HepG2 (cell line): Measurements from ENCODE around the gene ZBTB46. TPM values are rescaled to one million over a fixed set of nuclear protein-coding genes. Genes with fewer than 3 reads are reported as not detected.

Experiments
- ARNTL ChIP-seq: sonication (generic); formaldehyde crosslinking; IDR thresholded peaks from 2 replicates; pipeline ENCODE4 v1.4.0; 2020; ENCODE audit warnings: mild to moderate bottlenecking, missing genetic modification reagents
- CEBPB ChIP-seq: IDR thresholded peaks from 2 replicates; pipeline ENCODE4 v1.6.1; 2011; ENCODE audit warnings: low read depth, low read length, improper control_type of control experiment, borderline replicate concordance
- CEBPG ChIP-seq: IDR thresholded peaks from 2 replicates; pipeline ENCODE4 v1.6.1; 2016
- GATAD2A ChIP-seq: IDR thresholded peaks from 2 replicates; pipeline ENCODE4 v1.6.1; 2016
- IKZF4 ChIP-seq: sonication (generic); formaldehyde crosslinking; IDR thresholded peaks from 2 replicates; pipeline ENCODE4 v1.5.1; 2020; ENCODE audit warnings: borderline replicate concordance, mild to moderate bottlenecking, low read depth, missing genetic modification reagents; ENCODE audit errors: not compliant biosample characterization
- MAZ ChIP-seq, 2 experiments: sonication (generic) in 1 of 2; formaldehyde crosslinking in 1 of 2; IDR thresholded peaks; 2 replicates each; pipeline versions ENCODE4 v1.5.0 to v1.6.1; 2012 to 2020; ENCODE audit warnings: low read depth in 2 of 2, mild to moderate bottlenecking in 2 of 2, borderline replicate concordance in 1 of 2, improper control_type of control experiment in 1 of 2, low read length in 1 of 2, missing genetic modification reagents in 1 of 2, moderate library complexity in 1 of 2
- POLR2A ChIP-seq, 2 experiments: IDR thresholded peaks; 2 replicates each; pipeline ENCODE4 v1.6.1; 2011; ENCODE audit warnings: low read depth in 2 of 2, low read length in 2 of 2, mild to moderate bottlenecking in 1 of 2, moderate library complexity in 1 of 2; ENCODE audit not compliant: insufficient read depth in 1 of 2
- RFXANK ChIP-seq: IDR thresholded peaks from 2 replicates; pipeline ENCODE4 v1.6.1; 2016
- RFXAP ChIP-seq: sonication (generic); formaldehyde crosslinking; IDR thresholded peaks from 2 replicates; pipeline ENCODE4 v1.4.0; 2020; ENCODE audit warnings: missing genetic modification reagents, borderline replicate concordance
- SMARCC2 ChIP-seq: fragments of 450-650 bp; IDR thresholded peaks from 2 replicates; pipeline ENCODE4 v1.6.1; 2017; ENCODE audit warnings: antibody characterized with exemption, mild to moderate bottlenecking
- SNRNP70 ChIP-seq: fragments of 200-400 bp; formaldehyde crosslinking; IDR thresholded peaks from 2 replicates; pipeline ENCODE4 v1.6.1; 2017; ENCODE audit warnings: mild to moderate bottlenecking, low read depth, low read length, moderate library complexity
- TOE1 ChIP-seq: sonication (generic); formaldehyde crosslinking; IDR thresholded peaks from 2 replicates; pipeline ENCODE4 v1.4.0; 2020; ENCODE audit warnings: mild to moderate bottlenecking, missing genetic modification reagents
- ZNF12 ChIP-seq: sonication (generic); formaldehyde crosslinking; IDR thresholded peaks from 2 replicates; pipeline ENCODE4 v1.5.0; 2020; ENCODE audit warnings: missing genetic modification reagents
- ZNF143 ChIP-seq: sonication (generic); formaldehyde crosslinking; IDR thresholded peaks from 2 replicates; pipeline ENCODE4 v1.4.0; 2020; ENCODE audit warnings: missing genetic modification reagents
- ZNF251 ChIP-seq: sonication (generic); formaldehyde crosslinking; IDR thresholded peaks from 2 replicates; pipeline ENCODE4 v1.9.0; 2021; ENCODE audit warnings: mild to moderate bottlenecking, missing genetic modification reagents
- ZNF703 ChIP-seq: sonication (generic); formaldehyde crosslinking; IDR thresholded peaks from 2 replicates; pipeline ENCODE4 v1.5.1; 2020; ENCODE audit warnings: missing genetic modification reagents, mild to moderate bottlenecking, moderate library complexity, borderline replicate concordance
- ZNF782 ChIP-seq: sonication (generic); formaldehyde crosslinking; IDR thresholded peaks from 2 replicates; pipeline ENCODE4 v1.4.0; 2020; ENCODE audit warnings: missing genetic modification reagents, mild to moderate bottlenecking, borderline replicate concordance
- polyA plus RNA-seq, 8 experiments: library from polyadenylated mRNA; depleted of rRNA in 3 of 8; stranded (reverse) in 7 of 8; unstranded in 1 of 8; fragments of >200 nt; fragmentation: Illumina TruSeq in 4 of 8; extraction: Trizol in 4 of 8; gene quantifications; 2 replicates each; pipeline versions ENCODE4 v1.2.1 to v1.2.3, GENCODE V29; 2011 to 2016; ENCODE audit warnings: low read depth in 4 of 8, missing spikeins in 1 of 8, mixed read lengths in 1 of 8; ENCODE audit not compliant: insufficient read depth in 1 of 8
- total RNA-seq, 5 experiments: library from RNA; depleted of rRNA; stranded (reverse); fragments of >200 nt; fragmentation: Illumina TruSeq; extraction: Trizol; gene quantifications; 2 replicates each; pipeline ENCODE4 v1.2.3, GENCODE V29; 2016; ENCODE audit warnings: low read depth in 1 of 5
- TF ChIP-seq, protein P1 (sequence below): sonication (generic); formaldehyde crosslinking; IDR thresholded peaks from 2 replicates; pipeline ENCODE4 v1.8.0; 2022; ENCODE audit warnings: mild to moderate bottlenecking, missing genetic modification reagents, moderate library complexity
- TF ChIP-seq, protein P2 (sequence below): sonication (generic); formaldehyde crosslinking; IDR thresholded peaks from 2 replicates; pipeline ENCODE4 v1.5.0; 2020; ENCODE audit warnings: missing genetic modification reagents
- TF ChIP-seq, protein P3 (sequence below): sonication (generic); formaldehyde crosslinking; IDR thresholded peaks from 2 replicates; pipeline ENCODE4 v1.4.0; 2020; ENCODE audit warnings: missing genetic modification reagents
- TF ChIP-seq, protein P4 (sequence below): sonication (generic); formaldehyde crosslinking; IDR thresholded peaks from 2 replicates; pipeline ENCODE4 v1.8.1; 2023; ENCODE audit warnings: mild to moderate bottlenecking, missing genetic modification reagents
- TF ChIP-seq, protein P5 (sequence below): sonication (generic); formaldehyde crosslinking; IDR thresholded peaks from 2 replicates; pipeline ENCODE4 v1.4.0; 2020; ENCODE audit warnings: missing genetic modification reagents, low read depth, mild to moderate bottlenecking, borderline replicate concordance
- TF ChIP-seq, protein P6 (sequence below): IDR thresholded peaks from 2 replicates; pipeline ENCODE4 v1.6.1; 2016; ENCODE audit warnings: missing compliant biosample characterization, missing genetic modification reagents, borderline replicate concordance

The ZBTB46 gene
- total and polyA plus RNA-seq, 2 of the 13 experiments (the other 11 are each of a cell fraction or from before 2014, with no cell fraction given) = 1.6 to 13.5 TPM

DNA sequence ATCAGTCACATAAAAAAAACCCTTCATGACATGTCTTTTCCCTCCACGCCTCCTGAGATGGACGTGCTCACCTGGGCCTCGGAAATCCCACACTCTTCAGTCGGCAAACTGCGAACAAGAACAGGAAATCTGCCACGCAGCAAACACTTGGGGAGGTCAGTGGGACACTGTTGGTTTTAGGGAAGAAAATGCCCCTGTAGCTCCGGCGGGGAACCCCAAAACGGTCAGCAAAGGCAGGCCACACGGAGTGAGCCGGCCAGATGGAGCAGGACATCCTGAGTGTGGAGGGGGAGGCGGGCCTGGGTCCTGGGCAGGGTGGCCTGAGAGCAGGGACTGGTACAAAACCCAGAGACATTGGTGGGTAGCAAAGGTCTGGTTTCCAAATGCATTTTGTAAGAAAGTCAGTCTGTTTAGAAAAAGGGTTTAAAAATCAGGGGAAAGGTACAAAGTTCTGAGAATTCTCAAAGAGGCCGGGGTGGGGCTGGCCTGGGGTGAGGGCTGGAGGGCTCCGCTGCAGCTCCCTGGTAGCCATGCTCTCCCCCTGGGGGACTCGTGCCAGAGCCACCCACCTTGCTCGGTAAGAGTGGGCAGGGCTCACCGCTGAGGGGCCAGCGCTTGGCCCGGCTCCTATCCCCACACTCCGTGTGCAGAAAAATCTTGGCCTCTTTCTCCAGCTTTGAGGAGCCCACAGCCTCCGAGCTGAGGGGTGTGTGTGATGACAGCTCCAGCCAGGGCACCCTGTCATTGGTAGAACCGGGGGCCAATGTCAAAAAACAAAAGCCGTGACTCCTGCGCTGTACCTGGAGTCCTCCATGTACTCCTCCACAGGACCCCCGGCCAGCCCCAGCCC, 86.3 kb downstream of the ZBTB46 start (continued):
- TF ChIP-seq ARNTL (CRISPR knock-in tag) (peak; percentile 64; the same call in 1 of the 2 replicates), ZNF782 (CRISPR knock-in tag) (no peak), CEBPG (CRISPR knock-in tag) (no peak), SMARCC2 (no peak), SNRNP70 (no peak), CEBPB (no peak), ZNF251 (CRISPR knock-in tag) (0 out of 2 replicates have a peak, but pooled peaks have one; percentile 65), GATAD2A (CRISPR knock-in tag) (0 out of 2 replicates have a peak, but pooled peaks have one; percentile 14), ZNF12 (no peak), ZNF143 (CRISPR knock-in tag) (no peak), TOE1 (CRISPR knock-in tag) (no peak), MAZ (IDR thresholded peaks at IDR 0.05; ENCODE audit: borderline replicate concordance, low read depth, low read length) (0 out of 2 replicates have a peak, but pooled peaks have one; percentile 27), MAZ (CRISPR knock-in tag; IDR thresholded peaks at IDR 0.05; ENCODE audit: low read depth) (0 out of 2 replicates have a peak, but pooled peaks have one; percentile 27), POLR2A (IDR thresholded peaks at IDR 0.05; ENCODE audit: insufficient read depth in 1 of 2, low read depth in 2 of 2, low read length in 2 of 2) (peak in 1 of 2 experiments; percentile 23; a peak in 1 of 4 replicates), RFXANK (CRISPR knock-in tag) (no peak), ZNF703 (CRISPR knock-in tag) (no peak), IKZF4 (no peak), RFXAP (CRISPR knock-in tag) (no peak)
- TF ChIP-seq, protein P1, sequence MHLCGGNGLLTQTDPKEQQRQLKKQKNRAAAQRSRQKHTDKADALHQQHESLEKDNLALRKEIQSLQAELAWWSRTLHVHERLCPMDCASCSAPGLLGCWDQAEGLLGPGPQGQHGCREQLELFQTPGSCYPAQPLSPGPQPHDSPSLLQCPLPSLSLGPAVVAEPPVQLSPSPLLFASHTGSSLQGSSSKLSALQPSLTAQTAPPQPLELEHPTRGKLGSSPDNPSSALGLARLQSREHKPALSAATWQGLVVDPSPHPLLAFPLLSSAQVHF (CRISPR knock-in tag) = no peak
- TF ChIP-seq, protein P2, sequence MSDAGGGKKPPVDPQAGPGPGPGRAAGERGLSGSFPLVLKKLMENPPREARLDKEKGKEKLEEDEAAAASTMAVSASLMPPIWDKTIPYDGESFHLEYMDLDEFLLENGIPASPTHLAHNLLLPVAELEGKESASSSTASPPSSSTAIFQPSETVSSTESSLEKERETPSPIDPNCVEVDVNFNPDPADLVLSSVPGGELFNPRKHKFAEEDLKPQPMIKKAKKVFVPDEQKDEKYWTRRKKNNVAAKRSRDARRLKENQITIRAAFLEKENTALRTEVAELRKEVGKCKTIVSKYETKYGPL (CRISPR knock-in tag) = no peak
- TF ChIP-seq, protein P3, sequence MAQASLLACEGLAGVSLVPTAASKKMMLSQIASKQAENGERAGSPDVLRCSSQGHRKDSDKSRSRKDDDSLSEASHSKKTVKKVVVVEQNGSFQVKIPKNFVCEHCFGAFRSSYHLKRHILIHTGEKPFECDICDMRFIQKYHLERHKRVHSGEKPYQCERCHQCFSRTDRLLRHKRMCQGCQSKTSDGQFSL (CRISPR knock-in tag) = no peak
- TF ChIP-seq, protein P4, sequence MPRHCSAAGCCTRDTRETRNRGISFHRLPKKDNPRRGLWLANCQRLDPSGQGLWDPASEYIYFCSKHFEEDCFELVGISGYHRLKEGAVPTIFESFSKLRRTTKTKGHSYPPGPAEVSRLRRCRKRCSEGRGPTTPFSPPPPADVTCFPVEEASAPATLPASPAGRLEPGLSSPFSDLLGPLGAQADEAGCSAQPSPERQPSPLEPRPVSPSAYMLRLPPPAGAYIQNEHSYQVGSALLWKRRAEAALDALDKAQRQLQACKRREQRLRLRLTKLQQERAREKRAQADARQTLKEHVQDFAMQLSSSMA (CRISPR knock-in tag) = no peak
- TF ChIP-seq, protein P5, sequence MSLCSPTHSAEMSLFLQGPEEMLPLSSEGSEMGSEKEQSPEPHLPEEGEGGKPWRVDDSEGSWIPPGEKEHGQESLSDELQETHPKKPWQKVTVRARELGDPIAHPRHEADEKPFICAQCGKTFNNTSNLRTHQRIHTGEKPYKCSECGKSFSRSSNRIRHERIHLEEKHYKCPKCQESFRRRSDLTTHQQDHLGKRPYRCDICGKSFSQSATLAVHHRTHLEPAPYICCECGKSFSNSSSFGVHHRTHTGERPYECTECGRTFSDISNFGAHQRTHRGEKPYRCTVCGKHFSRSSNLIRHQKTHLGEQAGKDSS (CRISPR knock-in tag) = peak; percentile 45; the same call in 1 of the 2 replicates
- TF ChIP-seq, protein P6, sequence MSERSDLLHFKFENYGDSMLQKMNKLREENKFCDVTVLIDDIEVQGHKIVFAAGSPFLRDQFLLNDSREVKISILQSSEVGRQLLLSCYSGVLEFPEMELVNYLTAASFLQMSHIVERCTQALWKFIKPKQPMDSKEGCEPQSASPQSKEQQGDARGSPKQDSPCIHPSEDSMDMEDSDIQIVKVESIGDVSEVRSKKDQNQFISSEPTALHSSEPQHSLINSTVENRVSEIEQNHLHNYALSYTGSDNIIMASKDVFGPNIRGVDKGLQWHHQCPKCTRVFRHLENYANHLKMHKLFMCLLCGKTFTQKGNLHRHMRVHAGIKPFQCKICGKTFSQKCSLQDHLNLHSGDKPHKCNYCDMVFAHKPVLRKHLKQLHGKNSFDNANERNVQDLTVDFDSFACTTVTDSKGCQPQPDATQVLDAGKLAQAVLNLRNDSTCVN (CRISPR knock-in tag) = no peak
